SK-N-SH (cell line): ENCODE data around the gene INPP5J.

Experiments
- CTCF ChIP-seq: fragments of 200-600 bp; sonication (generic); IDR thresholded peaks from 2 replicates; pipeline ENCODE4 v1.6.1; 2017; ENCODE audit warnings: antibody characterized with exemption, mild to moderate bottlenecking, moderate library complexity
- ELF1 ChIP-seq: IDR thresholded peaks from 2 replicates; pipeline ENCODE4 v1.4.0; 2012
- EP300 ChIP-seq, 2 experiments: IDR thresholded peaks; 2 replicates each; pipeline versions ENCODE4 v1.4.0 to v1.6.1; 2012; ENCODE audit warnings: borderline replicate concordance in 1 of 2, low read depth in 1 of 2, low read length in 1 of 2
- EZH2phosphoT487 ChIP-seq: fragments of 200-600 bp; sonication (generic); IDR thresholded peaks from 2 replicates; pipeline ENCODE4 v1.6.1; 2017; ENCODE audit warnings: low read depth, mixed run types, mild to moderate bottlenecking, antibody characterized with exemption, moderate library complexity, borderline replicate concordance
- FOSL2 ChIP-seq: IDR thresholded peaks from 2 replicates; pipeline ENCODE4 v1.4.0; 2012; ENCODE audit warnings: low read depth, mild to moderate bottlenecking, moderate library complexity, borderline replicate concordance
- GATA2 ChIP-seq: sonication (generic); formaldehyde crosslinking; IDR thresholded peaks from 2 replicates; pipeline ENCODE4 v1.5.0; 2020; ENCODE audit warnings: mild to moderate bottlenecking, missing genetic modification reagents
- NFIC ChIP-seq: IDR thresholded peaks from 2 replicates; pipeline ENCODE4 v1.4.0; 2012; ENCODE audit warnings: borderline replicate concordance
- PBX3 ChIP-seq: IDR thresholded peaks from 2 replicates; pipeline ENCODE4; 2012
- POLR2AphosphoS5 ChIP-seq: IDR thresholded peaks from 2 replicates; pipeline ENCODE4 v1.6.1; 2012; ENCODE audit warnings: low read depth, low read length
- RAD21 ChIP-seq: IDR thresholded peaks from 2 replicates; pipeline ENCODE4 v1.6.1; 2012; ENCODE audit warnings: mild to moderate bottlenecking, low read length
- RFX5 ChIP-seq: IDR thresholded peaks from 2 replicates; pipeline ENCODE4 v1.6.1; 2012; ENCODE audit warnings: mild to moderate bottlenecking, improper control_type of control experiment, low read length
- SIN3A ChIP-seq: IDR thresholded peaks from 2 replicates; pipeline ENCODE4 v1.6.1; 2012; ENCODE audit warnings: low read depth, mild to moderate bottlenecking, low read length, moderate library complexity, borderline replicate concordance
- TAF1 ChIP-seq: IDR thresholded peaks from 2 replicates; pipeline ENCODE4 v1.6.1; 2012; ENCODE audit warnings: low read depth, mild to moderate bottlenecking, low read length, moderate library complexity, borderline replicate concordance
- TCF12 ChIP-seq: IDR thresholded peaks from 2 replicates; pipeline ENCODE4 v1.4.0; 2012

- TF ChIP-seq CTCF = no peak
- no peak for TF ChIP-seq NFIC
- no peak for TF ChIP-seq RFX5
- TF ChIP-seq SIN3A = no peak
- peak; percentile 33 for TF ChIP-seq PBX3
- no peak for TF ChIP-seq ELF1
- TF ChIP-seq EP300 (IDR thresholded peaks at IDR 0.05; ENCODE audit: borderline replicate concordance in 1 of 2, low read depth in 1 of 2, low read length in 1 of 2) = no peak
- TF ChIP-seq RAD21 = no peak
- no peak for TF ChIP-seq POLR2AphosphoS5
- no peak for TF ChIP-seq TCF12
- TF ChIP-seq GATA2 (CRISPR knock-in tag) = no peak
- TF ChIP-seq EZH2phosphoT487 = no peak
- TF ChIP-seq FOSL2 = no peak
- no peak for TF ChIP-seq TAF1
These were observed 43.6 kb upstream of the INPP5J start for GRCh38 chr22:31079095-31079642.
